IMR-90 (cell line): ENCODE data around the gene COX7A2L. TPM values are rescaled to one million over a fixed set of nuclear protein-coding genes. Genes with fewer than 3 reads are reported as not detected.

Source experiments
- ATAC-seq: fragments of 200-7000 bp; cut with Tn5 transposase; 2 replicates; pipeline ENCODE4 v1.9.1; 2020; ENCODE audit warnings: low read depth, mild to moderate bottlenecking, moderate library complexity
- BruUV-seq: library from RNA; stranded (reverse); fragments of 400-500 nt; replicated peaks from 2 replicates; lab custom pipeline; 2021; lab: Mats Ljungman, UMichigan
- CTCF ChIA-PET: fragments of 300-600 bp; formaldehyde crosslinking; extraction: SDS; loops from one replicate; lab custom pipeline; 2021; ENCODE audit warnings: antibody characterized with exemption; lab: Yijun Ruan, JAX
- POLR2A ChIA-PET: fragments of 300-600 bp; sonication (Branson Sonifier 250); formaldehyde crosslinking; loops from one replicate; lab custom pipeline; 2022; ENCODE audit warnings: antibody characterized with exemption; ENCODE audit not compliant: unreplicated experiment; lab: Charles Lee
- DNase-seq: peaks from one replicate; pipeline ENCODE4 v3.0.0; 2013
- H2AFZ ChIP-seq: replicated peaks from 2 replicates; pipeline ENCODE3; 2013; ENCODE audit warnings: low read length, mild to moderate bottlenecking; ENCODE audit not compliant: poor library complexity
- H2AK5ac ChIP-seq: 2 replicates; pipeline ENCODE4 v1.6.1; 2013; ENCODE audit warnings: low read depth, low read length, inconsistent platforms
- H2AK9ac ChIP-seq: replicated peaks from 2 replicates; pipeline ENCODE3; 2013; ENCODE audit warnings: mild to moderate bottlenecking, low read depth, low read length, moderate library complexity; ENCODE audit not compliant: poor library complexity
- H2BK120ac ChIP-seq: 2 replicates; pipeline ENCODE4 v1.6.1; 2013; ENCODE audit warnings: low read depth, low read length, inconsistent platforms
- H2BK15ac ChIP-seq: 3 replicates; pipeline ENCODE4 v1.6.1; 2013; ENCODE audit warnings: low read depth, low read length, inconsistent platforms
- H2BK20ac ChIP-seq: 2 replicates; pipeline ENCODE4 v1.6.1; 2013; ENCODE audit warnings: low read depth, mild to moderate bottlenecking, inconsistent platforms, low read length, moderate library complexity
- H2BK5ac ChIP-seq: 2 replicates; pipeline ENCODE4 v1.6.1; 2013; ENCODE audit warnings: mild to moderate bottlenecking, low read depth, low read length, inconsistent platforms; ENCODE audit not compliant: poor library complexity, severe bottlenecking
- H3K14ac ChIP-seq: replicated peaks from 2 replicates; pipeline ENCODE4 v1.6.1; 2013; ENCODE audit warnings: low read depth, low read length, inconsistent platforms
- H3K18ac ChIP-seq: 2 replicates; pipeline ENCODE4 v1.6.1; 2013; ENCODE audit warnings: low read depth, low read length, control low read depth
- H3K23ac ChIP-seq: 2 replicates; pipeline ENCODE4 v1.6.1; 2013; ENCODE audit warnings: low read depth, low read length, inconsistent platforms
- H3K27ac ChIP-seq: 2 replicates; pipeline ENCODE4 v1.5.1; 2013; ENCODE audit warnings: mild to moderate bottlenecking, control low read depth, low read length; ENCODE audit not compliant: insufficient read depth
- H3K27me3 ChIP-seq: 2 replicates; pipeline ENCODE4 v1.6.1; 2013; ENCODE audit warnings: low read length; ENCODE audit not compliant: control insufficient read depth, insufficient read depth
- H3K36me3 ChIP-seq: 2 replicates; pipeline ENCODE4 v1.6.1; 2013; ENCODE audit warnings: low read length, mixed read lengths; ENCODE audit not compliant: control insufficient read depth, insufficient read depth
- H3K4ac ChIP-seq: 2 replicates; pipeline ENCODE4 v1.6.1; 2013; ENCODE audit warnings: low read depth, low read length, inconsistent platforms
- H3K4me1 ChIP-seq: 2 replicates; pipeline ENCODE4 v1.6.1; 2013; ENCODE audit warnings: low read length, mixed read lengths; ENCODE audit not compliant: control insufficient read depth, insufficient read depth
- H3K4me2 ChIP-seq: 2 replicates; pipeline ENCODE4 v1.6.1; 2013; ENCODE audit warnings: low read depth, mild to moderate bottlenecking, control low read depth, low read length, moderate library complexity
- H3K4me3 ChIP-seq: 2 replicates; pipeline ENCODE4 v1.5.1; 2013; ENCODE audit warnings: low read depth, mild to moderate bottlenecking, control low read depth, low read length, moderate library complexity; ENCODE audit not compliant: insufficient read depth
- H3K56ac ChIP-seq: 2 replicates; pipeline ENCODE4 v1.6.1; 2013; ENCODE audit warnings: low read length, inconsistent platforms; ENCODE audit not compliant: insufficient read depth; ENCODE audit errors: extremely low read depth
- H3K79me1 ChIP-seq, 2 experiments: 2 replicates each; pipeline ENCODE4 v1.6.1; 2013; ENCODE audit warnings: low read length in 2 of 2, inconsistent platforms in 1 of 2, low read depth in 1 of 2
- H3K9ac ChIP-seq: 2 replicates; pipeline ENCODE4 v1.6.1; 2013; ENCODE audit warnings: low read depth, low read length, control low read depth
- H3K9me1 ChIP-seq: 2 replicates; pipeline ENCODE4 v1.6.1; 2013; ENCODE audit warnings: low read length, inconsistent platforms; ENCODE audit not compliant: insufficient read depth
- H3K9me3 ChIP-seq: 2 replicates; pipeline ENCODE4 v1.6.1; 2013; ENCODE audit warnings: low read length; ENCODE audit not compliant: control insufficient read depth, insufficient read depth
- H4K20me1 ChIP-seq: 2 replicates; pipeline ENCODE4 v1.6.1; 2013; ENCODE audit warnings: low read length, inconsistent platforms; ENCODE audit not compliant: insufficient read depth
- H4K5ac ChIP-seq: 2 replicates; pipeline ENCODE4 v1.6.1; 2013; ENCODE audit warnings: mild to moderate bottlenecking, low read depth, low read length, control low read depth
- H4K8ac ChIP-seq, 2 experiments: 2 replicates each; pipeline ENCODE4 v1.6.1; 2013; ENCODE audit warnings: low read depth in 2 of 2, low read length in 2 of 2, control low read depth in 1 of 2, inconsistent platforms in 1 of 2
- H4K91ac ChIP-seq: 2 replicates; pipeline ENCODE4 v1.6.1; 2013; ENCODE audit warnings: low read depth, low read length, inconsistent platforms; ENCODE audit not compliant: insufficient read depth
- BHLHE40 ChIP-seq: fragments of 150-350 bp; IDR thresholded peaks from 2 replicates; pipeline ENCODE4 v1.6.1; 2016; ENCODE audit warnings: mild to moderate bottlenecking, low read depth, low read length
- CEBPB ChIP-seq: IDR thresholded peaks from 2 replicates; pipeline ENCODE4 v1.6.1; 2012; ENCODE audit warnings: low read depth, low read length, improper control_type of control experiment
- CTCF ChIP-seq: conservative IDR thresholded peaks from 2 replicates; pipeline ENCODE4 v1.5.1; 2012; ENCODE audit warnings: mild to moderate bottlenecking, low read depth, low read length, improper control_type of control experiment
- MXI1 ChIP-seq: IDR thresholded peaks from 2 replicates; pipeline ENCODE4 v1.6.1; 2012; ENCODE audit warnings: low read depth, mild to moderate bottlenecking, low read length, moderate library complexity, borderline replicate concordance
- POLR2A ChIP-seq: IDR thresholded peaks from 2 replicates; pipeline ENCODE4 v1.6.1; 2012; ENCODE audit warnings: mild to moderate bottlenecking, low read depth, low read length
- RCOR1 ChIP-seq: IDR thresholded peaks from 2 replicates; pipeline ENCODE4 v1.6.1; 2012; ENCODE audit warnings: mild to moderate bottlenecking, low read length, improper control_type of control experiment; ENCODE audit not compliant: insufficient replicate concordance
- WGBS, 2 experiments: methylation state at CpG; one replicate each; pipeline versions ENCODE4 v1.1.5 to v1.1.7; 2013; ENCODE audit warnings: missing lambda C conversion rate in 2 of 2; ENCODE audit not compliant: insufficient read length in 1 of 2; ENCODE audit errors: extremely low coverage in 2 of 2; 5-methylcytosine and 5-hydroxymethylcytosine counted together
- dilution Hi-C: fragments of 300-500 bp; cut with HindIII; formaldehyde crosslinking; loops from one replicate; pipeline ENCODE4 v1.14.3; 2018; ENCODE audit warnings: low sequenced_read_pairs; ENCODE audit not compliant: unreplicated experiment
- in situ Hi-C: fragments of 300-500 bp; cut with MboI; formaldehyde crosslinking; loops from 3 replicates; pipeline ENCODE4 v1.14.3; 2019; ENCODE audit warnings: low sequenced_read_pairs, inconsistent platforms, mixed read lengths
- intact Hi-C: fragments of 100-400 bp; cut with micrococcal nuclease; formaldehyde crosslinking; loops from 2 replicates; pipeline ENCODE4 v1.10.0; 2022
- polyA plus RNA-seq, 3 experiments: library from polyadenylated mRNA; depleted of rRNA; stranded (reverse); fragments of >200 nt; gene quantifications; 2 replicates each; pipeline ENCODE4 v1.2.3, GENCODE V29; 2012; ENCODE audit warnings: low replicate concordance in 1 of 3
- total RNA-seq: library from RNA; depleted of rRNA; stranded (reverse); fragments of >200 nt; gene quantifications from 2 replicates; pipeline ENCODE4 v1.2.3, GENCODE V29; 2012

Gene COX7A2L
- total and polyA plus RNA-seq, 2 of the 4 experiments (the other 2 are of a cell fraction) = 123 to 132 TPM

- ATAC-seq (no peak), DNase-seq (no peak)
- Histone ChIP-seq H2BK15ac (no peak overlapping the region), H3K4me1 (no peaks in the 10 kb centered on the region; the same call in 1 of the 2 replicates), H3K4ac (no peak overlapping the region), H3K14ac (no peak overlapping the region), H3K23ac (no peak overlapping the region), H3K79me1 (peaks cover 0 to 12% of the 10 kb centered on the region in 2 experiments; a peak in 2 of 4 replicates), H2BK20ac (no peak overlapping the region), H4K91ac (no peak overlapping the region), H3K27me3 (no peaks in the 10 kb centered on the region), H2AK9ac (no peak overlapping the region), H4K20me1 (no peaks in the 10 kb centered on the region), H3K4me3 (no peak overlapping the region), H3K27ac (no peak overlapping the region), H4K8ac (no peak overlapping the region), H2AK5ac (no peak overlapping the region), H4K5ac (no peak overlapping the region), H3K9me3 (no peaks in the 10 kb centered on the region), H3K9ac (no peak overlapping the region), H3K56ac (no peak overlapping the region), H2BK5ac (no peak overlapping the region), H2AFZ (no peak overlapping the region), H3K9me1 (no peaks in the 10 kb centered on the region; the same call in 1 of the 2 replicates), H3K18ac (no peak overlapping the region), H3K36me3 (peaks cover 24% of the 10 kb centered on the region), H3K4me2 (no peak overlapping the region), H2BK120ac (no peak overlapping the region)
- intact Hi-C loops = loop anchor here (10.0 kb wide), 1 partner anchor 465 kb away; no protein-coding TSS in a partner anchor
- no peak for TF ChIP-seq CEBPB
- no peak for TF ChIP-seq CTCF
- TF ChIP-seq POLR2A = no peak
- no peak for TF ChIP-seq RCOR1
- TF ChIP-seq BHLHE40 = no peak
- TF ChIP-seq MXI1 = no peak
- in situ Hi-C loops = loop anchor here (10.0 kb wide), 1 partner anchor 475 kb away; no protein-coding TSS in a partner anchor
- POLR2A ChIA-PET = no interaction called here
- no TSS peak for BruUV-seq
- no CpG with 5 or more reads among the region's 5 CpGs for WGBS, 2 experiments
- CTCF ChIA-PET = no interaction called here
- dilution Hi-C loops = no loop called here
Measured at GRCh38 chr2:42329736-42330135, 31.3 kb downstream of the COX7A2L start.
